Naive B cell (primary cell): ENCODE results near the gene IPO13. TPM values are rescaled to one million over a fixed set of nuclear protein-coding genes. Genes with fewer than 3 reads are reported as not detected.
A peak's percentile ranks its signal among the peaks of the same experiment; 100 is the strongest.

ENCODE experiments used
- ATAC-seq, 2 donors: fragments of 150-1000 bp; cut with Tn5 transposase; 2 replicates each; pipeline ENCODE4 v1.10.0; 2021; ENCODE audit warnings: low read depth in 2 of 2, mild to moderate bottlenecking in 2 of 2, moderate library complexity in 2 of 2
- DNase-seq: peaks from one replicate; pipeline ENCODE4 v3.0.0; 2022
- H3K27ac Mint-ChIP-seq, 6 donors: one replicate each; pipeline ENCODE4 v1.8.0; 2020 to 2022; ENCODE audit warnings: mild to moderate bottlenecking in 6 of 6, mixed read lengths in 6 of 6, moderate library complexity in 5 of 6, inconsistent platforms in 2 of 6
- H3K27me3 Mint-ChIP-seq, 3 donors: one replicate each; pipeline ENCODE4 v1.8.0; 2021 to 2022; ENCODE audit warnings: mixed read lengths in 3 of 3, mild to moderate bottlenecking in 1 of 3
- H3K36me3 Mint-ChIP-seq, 2 donors: one replicate each; pipeline ENCODE4 v1.8.0; 2020 to 2022; ENCODE audit warnings: mixed read lengths in 2 of 2, inconsistent platforms in 1 of 2, mild to moderate bottlenecking in 1 of 2
- H3K4me1 Mint-ChIP-seq, 3 donors: one replicate each; pipeline ENCODE4 v1.8.0; 2020 to 2022; ENCODE audit warnings: mixed read lengths in 3 of 3, inconsistent platforms in 1 of 3, mild to moderate bottlenecking in 1 of 3, moderate library complexity in 1 of 3
- H3K4me3 Mint-ChIP-seq, 8 donors: one replicate each; pipeline ENCODE4 v1.8.0; 2020 to 2022; ENCODE audit warnings: mild to moderate bottlenecking in 8 of 8, mixed read lengths in 8 of 8, moderate library complexity in 8 of 8, inconsistent platforms in 2 of 8
- H3K9me3 Mint-ChIP-seq, 7 donors: one replicate each; pipeline ENCODE4 v1.8.0; 2020 to 2022; ENCODE audit warnings: mixed read lengths in 7 of 7, mild to moderate bottlenecking in 5 of 7, inconsistent platforms in 2 of 7, moderate library complexity in 1 of 7
- polyA plus RNA-seq, 6 donors: library from polyadenylated mRNA; unstranded; fragments of 300-500 nt; fragmentation: Illumina TruSeq; gene quantifications; one replicate each; pipeline ENCODE4 v1.2.3, GENCODE V29; 2021; ENCODE audit warnings: low read depth in 6 of 6

IPO13 gene
- polyA plus RNA-seq, 6 donors from 2014 or later: 7.8 to 31.9 (median 10.2) TPM

DNA sequence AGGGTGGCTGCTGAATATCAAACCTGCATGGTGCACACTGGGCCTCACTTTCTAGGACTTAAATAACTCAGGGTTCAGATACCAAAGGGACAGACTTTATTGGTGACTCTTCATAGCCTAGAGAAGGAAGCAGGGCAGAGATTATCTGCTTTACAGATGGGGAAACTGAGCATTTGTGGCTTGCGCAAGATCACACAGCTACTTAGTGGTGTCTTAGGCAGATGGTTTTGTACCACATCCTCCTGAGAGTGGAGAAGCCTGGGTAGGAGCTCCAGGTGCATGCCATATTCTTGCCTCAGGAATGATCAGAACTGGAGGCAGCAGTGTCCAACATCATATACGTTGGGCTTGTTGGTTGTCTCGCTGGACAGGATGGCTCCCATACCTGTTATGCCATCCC, 16.3 kb downstream of the IPO13 start:
- peaks cover 0 to 22% of the 10 kb centered on the region in 2 donors for H3K36me3 Mint-ChIP-seq
- H3K27ac Mint-ChIP-seq: no peak overlapping the region
- no peaks in the 10 kb centered on the region for H3K9me3 Mint-ChIP-seq
- DNase-seq: no peak
- ATAC-seq: no peak
- H3K27me3 Mint-ChIP-seq: no peaks in the 10 kb centered on the region
- no peak overlapping the region for H3K4me3 Mint-ChIP-seq
- H3K4me1 Mint-ChIP-seq: peaks cover 0 to 3% (median 0%) of the 10 kb centered on the region in 3 donors

DNA sequence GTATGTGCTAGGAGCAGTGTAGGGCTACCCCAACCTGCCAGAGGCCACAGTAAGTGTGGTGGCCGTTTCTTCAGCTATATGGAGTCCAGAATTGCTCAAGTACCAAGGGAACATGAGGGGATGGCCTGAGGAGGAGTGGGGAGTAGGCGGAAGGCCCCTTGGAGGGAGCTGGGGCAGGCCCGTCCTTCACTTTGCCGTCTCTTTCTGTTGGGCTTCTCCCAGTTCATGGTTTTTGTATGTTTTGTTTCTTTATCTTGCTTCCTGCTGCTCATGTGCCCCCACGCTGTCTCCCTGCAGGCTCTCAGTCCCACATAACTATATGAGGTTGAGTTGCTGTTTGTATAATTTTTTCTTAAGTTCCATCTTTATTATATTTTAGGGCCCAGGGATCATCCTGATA, 17.1 kb downstream of the IPO13 start:
- Mint-ChIP-seq H3K9me3 (no peaks in the 10 kb centered on the region), H3K27me3 (no peaks in the 10 kb centered on the region), H3K36me3 (peaks cover 0 to 13% of the 10 kb centered on the region in 2 donors), H3K4me1 (peaks cover 0 to 4% (median 0%) of the 10 kb centered on the region in 3 donors), H3K27ac (no peak overlapping the region), H3K4me3 (no peak overlapping the region)
- ATAC-seq (no peak), DNase-seq (no peak)

DNA sequence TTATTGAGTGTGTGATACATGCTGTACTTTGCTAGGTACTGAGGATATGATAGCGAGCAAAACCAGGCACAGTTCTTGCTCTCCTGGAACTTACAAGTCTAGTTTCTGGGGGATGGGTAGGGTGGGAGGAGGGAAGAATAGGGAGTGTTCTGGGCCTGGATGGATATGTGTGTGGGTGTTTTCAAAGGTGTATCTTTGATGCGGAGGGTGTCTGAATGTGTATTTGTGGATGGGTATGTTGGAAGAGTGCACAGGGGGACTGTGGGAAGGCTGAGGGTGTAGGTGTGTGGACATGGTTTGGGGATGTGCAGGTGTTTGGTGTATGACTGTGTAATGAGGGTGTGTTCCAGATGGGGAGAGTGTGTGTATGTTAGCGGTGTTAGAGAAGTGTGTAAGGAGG, 18.6 kb downstream of the IPO13 start:
- Mint-ChIP-seq H3K4me1 (peaks cover 11 to 14% (median 13%) of the 10 kb centered on the region in 3 donors), H3K27me3 (no peaks in the 10 kb centered on the region), H3K9me3 (no peaks in the 10 kb centered on the region), H3K4me3 (no peak overlapping the region), H3K27ac (no peak overlapping the region), H3K36me3 (peaks cover 0 to 9% of the 10 kb centered on the region in 2 donors)
- no peak for ATAC-seq
- no peak for DNase-seq

DNA sequence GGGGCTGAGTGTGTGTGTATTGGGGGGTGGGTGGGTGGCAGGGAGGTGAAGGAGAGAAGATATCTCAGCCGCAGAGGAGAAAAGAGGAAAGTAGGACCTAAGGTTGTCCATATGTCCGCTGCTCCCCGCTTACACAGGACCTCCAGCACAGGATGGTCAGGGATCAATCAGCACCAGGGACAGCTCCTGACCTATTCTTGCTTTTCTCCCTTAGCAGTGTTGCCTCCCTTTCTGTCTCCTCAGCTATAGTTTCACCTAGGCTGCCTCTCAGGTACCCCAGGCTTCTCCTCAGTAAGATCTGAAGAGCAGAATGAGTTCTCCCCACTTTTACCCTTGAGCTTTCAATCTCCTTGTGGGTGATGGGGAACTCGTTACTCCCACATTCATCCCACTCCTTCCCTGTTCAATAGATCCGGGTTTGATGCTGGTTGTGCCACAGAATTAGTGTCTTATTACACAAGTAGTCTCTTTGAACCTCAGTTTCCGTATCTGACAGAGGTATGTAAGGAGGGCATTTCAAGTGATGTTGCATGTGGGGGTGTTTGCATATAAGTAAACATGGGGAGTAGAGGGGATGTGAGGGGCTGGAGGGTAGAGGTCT, 21.7 kb downstream of the IPO13 start:
- H3K36me3 Mint-ChIP-seq: no peaks in the 10 kb centered on the region
- peaks cover 24 to 29% (median 26%) of the 10 kb centered on the region in 3 donors for H3K4me1 Mint-ChIP-seq
- ATAC-seq (no peak), DNase-seq (no peak)
- H3K4me3 Mint-ChIP-seq: peak overlapping the region in 2 of 8 donors; percentile 3 to 28
- H3K9me3 Mint-ChIP-seq: no peaks in the 10 kb centered on the region
- H3K27me3 Mint-ChIP-seq: no peaks in the 10 kb centered on the region
- H3K27ac Mint-ChIP-seq: no peak overlapping the region

DNA sequence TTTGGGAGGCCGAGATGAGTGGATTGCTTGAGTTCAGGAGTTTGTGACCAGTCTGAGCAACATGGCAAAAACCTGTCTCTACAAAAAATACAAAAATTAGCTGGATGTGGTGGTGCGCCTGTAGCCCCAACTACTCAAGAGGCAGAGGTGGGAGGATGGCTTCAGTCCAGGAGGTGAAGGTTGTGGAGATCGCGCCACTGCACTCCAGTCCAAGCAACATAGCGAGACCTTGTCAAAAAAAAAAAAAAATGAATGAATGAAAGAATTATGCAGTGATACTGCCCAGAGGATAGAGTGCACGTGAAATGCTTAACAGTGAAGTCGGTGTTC, 22.6 kb downstream of the IPO13 start:
- Mint-ChIP-seq H3K4me3 (peak overlapping the region; percentile 89 to 98 (median 96)), H3K36me3 (no peaks in the 10 kb centered on the region), H3K27me3 (no peaks in the 10 kb centered on the region), H3K9me3 (no peaks in the 10 kb centered on the region), H3K4me1 (peaks cover 32 to 38% (median 35%) of the 10 kb centered on the region in 3 donors), H3K27ac (peak overlapping the region in 4 of 6 donors; percentile 4 to 77 (median 58))
- no peak for ATAC-seq
- no peak for DNase-seq

DNA sequence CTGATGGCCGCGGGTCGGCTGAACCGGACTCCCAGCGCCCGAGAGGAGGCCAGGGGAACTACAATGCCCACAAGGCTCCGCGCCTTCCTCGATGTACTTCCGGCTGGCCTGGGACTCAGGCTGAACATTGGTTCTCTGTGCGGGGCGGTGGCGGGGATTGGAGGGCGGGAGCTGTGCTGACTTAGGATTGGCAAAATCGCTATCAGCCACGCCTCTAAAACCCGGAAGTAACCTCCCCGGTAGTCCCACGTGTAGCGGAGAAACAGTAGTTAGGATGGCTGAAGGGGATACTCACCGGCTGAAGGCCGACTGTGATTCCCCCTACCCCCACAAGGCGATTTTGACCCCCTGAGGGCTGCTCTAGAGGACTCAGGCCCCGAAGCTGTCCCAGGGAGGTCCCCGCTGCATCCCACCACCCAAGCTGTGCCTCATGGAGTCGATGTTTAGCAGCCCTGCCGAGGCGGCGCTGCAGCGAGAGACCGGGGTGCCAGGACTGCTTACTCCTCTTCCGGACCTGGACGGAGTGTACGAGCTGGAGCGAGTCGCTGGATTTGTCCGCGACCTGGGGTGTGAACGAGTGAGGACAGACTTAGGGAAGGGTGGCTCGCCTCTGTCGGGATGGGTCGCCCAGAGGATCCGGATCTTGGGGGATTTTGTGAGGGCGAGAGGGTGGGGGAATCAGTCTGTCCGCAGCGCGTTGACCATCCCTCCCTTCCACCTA, 23.2 kb downstream of the IPO13 start, which contains the start of gene DPH2:
Gene DPH2, plus strand, starts transcription at position 265 of the 721 bp plus-strand sequence. Its CDS starts 166 bp downstream, at position 431.
- ATAC-seq (peak; percentile 85 to 86), DNase-seq (peak; percentile 91)
- no peaks in the 10 kb centered on the region for H3K36me3 Mint-ChIP-seq
- peaks cover 33 to 39% (median 37%) of the 10 kb centered on the region in 3 donors for H3K4me1 Mint-ChIP-seq
- peak within 1 kb of the TSS; percentile 89 to 98 (median 96) for H3K4me3 Mint-ChIP-seq
- peak within 1 kb of the TSS; percentile 52 to 92 (median 71) for H3K27ac Mint-ChIP-seq
- H3K27me3 Mint-ChIP-seq: no peaks in the 10 kb centered on the region
- H3K9me3 Mint-ChIP-seq: no peaks in the 10 kb centered on the region

DNA sequence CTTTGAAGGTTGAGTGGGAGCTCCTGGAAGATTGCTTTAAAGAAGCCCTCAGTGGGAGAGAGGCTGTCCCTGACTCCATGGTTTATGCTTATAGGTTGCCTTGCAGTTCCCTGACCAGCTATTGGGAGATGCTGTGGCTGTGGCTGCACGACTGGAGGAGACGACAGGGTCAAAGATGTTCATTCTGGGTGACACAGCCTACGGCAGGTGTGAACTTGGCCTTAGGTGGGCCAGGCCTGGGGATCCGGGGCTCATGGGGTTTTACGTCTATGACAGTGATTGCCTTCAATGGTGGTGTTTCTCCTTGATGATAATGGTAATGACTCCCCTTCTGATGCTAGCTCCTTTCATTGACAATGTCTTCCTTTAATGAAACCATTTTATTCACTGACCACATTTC, 23.8 kb downstream of the IPO13 start:
- no peaks in the 10 kb centered on the region for H3K27me3 Mint-ChIP-seq
- DNase-seq (no peak), ATAC-seq (no peak)
- H3K9me3 Mint-ChIP-seq: no peaks in the 10 kb centered on the region
- peak overlapping the region; percentile 89 to 98 (median 96) for H3K4me3 Mint-ChIP-seq
- H3K27ac Mint-ChIP-seq: peak overlapping the region in 4 of 6 donors; percentile 11 to 92 (median 76)
- H3K4me1 Mint-ChIP-seq: peaks cover 34 to 41% (median 40%) of the 10 kb centered on the region in 3 donors
- H3K36me3 Mint-ChIP-seq: no peaks in the 10 kb centered on the region

DNA sequence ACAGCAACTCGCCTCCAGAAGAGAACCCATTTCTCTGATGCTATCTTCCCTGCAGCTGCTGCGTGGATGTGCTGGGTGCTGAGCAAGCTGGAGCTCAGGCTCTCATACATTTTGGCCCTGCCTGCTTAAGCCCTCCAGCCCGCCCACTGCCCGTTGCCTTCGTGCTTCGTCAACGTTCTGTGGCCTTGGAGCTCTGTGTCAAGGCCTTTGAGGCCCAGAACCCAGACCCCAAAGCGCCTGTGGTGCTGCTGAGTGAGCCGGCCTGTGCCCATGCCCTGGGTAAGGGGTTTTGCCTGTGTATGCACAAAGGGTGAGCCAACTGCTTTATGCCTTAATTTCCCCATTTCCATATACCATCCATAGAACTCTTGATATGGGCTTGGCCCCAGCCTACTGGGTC, 24.2 kb downstream of the IPO13 start:
- Mint-ChIP-seq H3K27ac (peak overlapping the region in 1 of 6 donors; percentile 79), H3K36me3 (no peaks in the 10 kb centered on the region), H3K9me3 (no peaks in the 10 kb centered on the region), H3K4me3 (peak overlapping the region; percentile 89 to 98 (median 96)), H3K4me1 (peaks cover 39 to 45% (median 44%) of the 10 kb centered on the region in 3 donors), H3K27me3 (no peaks in the 10 kb centered on the region)
- DNase-seq: no peak
- ATAC-seq: no peak

DNA sequence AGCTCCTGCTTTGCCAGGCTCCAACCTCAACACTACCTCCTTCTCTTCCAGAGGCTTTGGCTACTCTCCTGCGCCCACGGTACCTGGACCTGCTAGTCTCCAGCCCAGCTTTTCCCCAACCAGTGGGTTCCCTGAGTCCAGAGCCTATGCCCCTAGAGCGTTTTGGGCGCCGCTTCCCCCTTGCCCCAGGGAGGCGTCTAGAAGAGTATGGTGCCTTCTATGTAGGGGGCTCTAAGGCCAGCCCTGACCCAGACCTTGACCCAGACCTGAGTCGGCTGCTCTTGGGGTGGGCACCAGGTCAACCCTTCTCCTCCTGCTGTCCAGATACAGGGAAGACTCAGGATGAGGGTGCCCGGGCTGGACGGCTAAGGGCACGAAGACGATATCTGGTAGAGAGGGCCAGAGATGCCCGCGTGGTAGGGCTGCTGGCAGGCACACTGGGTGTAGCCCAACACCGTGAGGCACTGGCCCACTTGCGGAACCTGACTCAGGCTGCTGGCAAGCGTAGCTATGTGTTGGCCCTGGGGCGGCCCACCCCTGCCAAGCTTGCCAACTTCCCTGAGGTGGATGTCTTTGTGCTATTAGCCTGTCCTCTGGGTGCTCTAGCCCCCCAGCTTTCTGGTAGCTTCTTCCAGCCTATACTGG, 24.7 kb downstream of the IPO13 start:
- Mint-ChIP-seq H3K27me3 (no peaks in the 10 kb centered on the region), H3K27ac (no peak overlapping the region), H3K4me3 (peak overlapping the region; percentile 52 to 98 (median 95)), H3K4me1 (peaks cover 42 to 51% (median 49%) of the 10 kb centered on the region in 3 donors), H3K9me3 (no peaks in the 10 kb centered on the region), H3K36me3 (peaks cover 0 to 1% of the 10 kb centered on the region in 2 donors)
- ATAC-seq: no peak
- DNase-seq: no peak

DNA sequence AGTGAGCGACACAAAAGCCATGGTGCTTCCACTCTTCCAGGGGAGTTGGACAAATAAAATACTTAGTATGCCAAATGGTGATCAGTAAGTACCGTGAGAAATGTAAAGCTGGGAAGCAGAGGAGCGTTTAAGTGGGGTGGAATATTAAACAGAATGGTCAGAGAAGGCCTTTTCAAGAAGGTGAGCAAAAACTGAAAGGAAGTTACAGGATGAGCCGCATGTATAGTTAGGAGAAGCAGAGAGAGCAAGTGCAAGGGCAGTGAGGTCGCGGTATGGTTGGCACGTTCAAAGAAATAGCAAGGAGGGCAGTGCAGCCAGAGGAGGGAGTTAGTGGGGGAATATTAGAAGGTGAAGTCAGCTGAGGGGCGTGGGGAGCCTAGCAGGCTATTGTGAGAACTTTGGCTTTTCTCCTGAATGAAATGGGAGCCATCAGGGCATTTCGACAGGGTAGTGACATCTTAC, 27.3 kb downstream of the IPO13 start:
- H3K9me3 Mint-ChIP-seq: no peaks in the 10 kb centered on the region
- H3K4me3 Mint-ChIP-seq: peak overlapping the region; percentile 94 to 98 (median 96)
- H3K27me3 Mint-ChIP-seq: no peaks in the 10 kb centered on the region
- ATAC-seq (no peak), DNase-seq (no peak)
- peaks cover 8 to 18% of the 10 kb centered on the region in 2 donors for H3K36me3 Mint-ChIP-seq
- peak overlapping the region; percentile 62 to 97 (median 84) for H3K27ac Mint-ChIP-seq
- peaks cover 55 to 74% (median 73%) of the 10 kb centered on the region in 3 donors for H3K4me1 Mint-ChIP-seq

DNA sequence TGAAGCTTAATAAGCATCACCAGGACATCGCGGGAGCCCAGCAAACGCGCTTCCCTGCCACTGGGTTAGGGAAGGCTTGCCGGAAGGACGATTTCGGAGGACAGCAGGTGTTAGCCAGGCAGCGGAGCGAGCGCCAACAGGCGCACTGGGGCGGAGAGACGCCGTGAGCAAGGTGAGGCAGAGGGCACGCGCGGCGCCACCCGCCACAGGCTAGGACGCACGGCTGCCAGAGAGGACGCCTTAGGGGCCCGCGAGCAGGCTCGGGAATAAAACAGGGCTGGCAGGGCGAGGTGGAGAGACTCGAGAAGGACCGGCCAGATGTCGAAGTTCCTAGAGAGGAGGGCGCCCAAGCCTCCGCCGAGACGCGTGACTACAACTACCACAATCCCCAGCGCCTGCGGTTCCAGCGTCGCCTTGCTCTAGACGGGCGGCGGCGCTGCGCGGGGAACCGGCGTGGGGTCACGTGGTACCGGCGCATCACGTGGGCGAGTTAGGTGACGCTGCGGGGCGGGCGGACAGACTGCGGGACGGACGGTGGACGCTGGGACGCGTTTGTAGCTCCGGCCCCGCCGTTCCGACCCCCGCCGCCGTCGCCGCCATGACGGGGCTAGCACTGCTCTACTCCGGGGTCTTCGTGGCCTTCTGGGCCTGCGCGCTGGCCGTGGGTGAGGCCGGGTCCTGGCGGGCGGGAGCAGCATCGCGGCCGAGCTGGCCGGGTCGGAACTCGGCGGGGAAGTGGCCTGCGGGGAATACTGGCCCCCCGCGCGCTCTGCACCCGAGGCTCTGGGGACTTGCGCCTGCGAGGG, 27.9 kb downstream of the IPO13 start, which contains the start of gene ATP6V0B:
Gene ATP6V0B, plus strand, starts transcription at position 518 of the 806 bp plus-strand sequence. Its CDS starts 81 bp downstream, at position 599.
- DNase-seq (peak; percentile 91), ATAC-seq (peak; percentile 75 to 78)
- no peaks in the 10 kb centered on the region for H3K27me3 Mint-ChIP-seq
- H3K9me3 Mint-ChIP-seq: no peaks in the 10 kb centered on the region
- peak within 1 kb of the TSS; percentile 94 to 98 (median 96) for H3K4me3 Mint-ChIP-seq
- H3K27ac Mint-ChIP-seq: peak within 1 kb of the TSS; percentile 62 to 97 (median 88)
- peaks cover 8 to 18% of the 10 kb centered on the region in 2 donors for H3K36me3 Mint-ChIP-seq
- H3K4me1 Mint-ChIP-seq: peaks cover 53 to 69% (median 69%) of the 10 kb centered on the region in 3 donors

DNA sequence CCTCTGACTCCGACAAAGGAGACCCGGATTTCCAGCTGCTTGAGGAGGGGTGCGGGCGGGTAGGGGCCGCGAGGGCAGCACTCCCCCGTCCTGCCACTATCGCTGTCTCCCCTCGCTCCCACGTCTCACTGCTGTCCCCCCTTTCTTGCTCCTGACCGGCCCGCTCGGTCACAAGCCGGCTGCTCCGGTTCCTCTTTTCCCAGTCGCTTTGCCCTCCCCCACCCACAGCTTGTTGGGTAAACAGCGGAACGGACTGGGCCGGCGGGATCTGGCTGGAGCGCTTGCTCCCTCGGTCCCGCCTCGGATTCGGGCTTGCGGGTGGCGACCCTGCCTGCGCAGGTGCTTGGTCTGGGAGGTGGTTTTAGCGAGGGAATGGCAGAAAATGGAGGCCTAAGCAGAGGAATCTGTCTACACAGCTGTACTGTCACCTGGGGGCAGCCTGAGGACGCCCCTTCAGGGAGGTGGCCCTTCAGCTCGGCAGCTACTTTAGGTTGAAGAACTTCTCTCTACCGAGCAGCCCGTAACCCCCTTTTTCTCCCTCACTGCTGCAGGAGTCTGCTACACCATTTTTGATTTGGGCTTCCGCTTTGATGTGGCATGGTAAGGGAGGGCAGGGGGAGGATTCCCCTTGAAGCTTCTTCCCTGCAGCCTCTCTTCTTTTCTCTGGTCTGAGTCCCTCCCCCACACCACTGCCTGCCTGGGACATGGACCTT, 28.7 kb downstream of the IPO13 start:
- H3K27me3 Mint-ChIP-seq: no peaks in the 10 kb centered on the region
- DNase-seq (peak; percentile 45), ATAC-seq (peak; percentile 29 to 34)
- peak overlapping the region; percentile 94 to 98 (median 96) for H3K4me3 Mint-ChIP-seq
- H3K4me1 Mint-ChIP-seq: peaks cover 49 to 68% (median 68%) of the 10 kb centered on the region in 3 donors
- H3K36me3 Mint-ChIP-seq: peaks cover 8 to 18% of the 10 kb centered on the region in 2 donors
- no peaks in the 10 kb centered on the region for H3K9me3 Mint-ChIP-seq
- peak overlapping the region in 5 of 6 donors; percentile 77 to 97 (median 91) for H3K27ac Mint-ChIP-seq
